K562 (cell line): ENCODE measurements around the gene PARD3. TPM values are rescaled to one million over a fixed set of nuclear protein-coding genes. Genes with fewer than 3 reads are reported as not detected.

Experiments used
- ATAC-seq: fragments of 200-7000 bp; cut with Tn5 transposase; 3 replicates; pipeline ENCODE4 v1.9.1; 2020; ENCODE audit warnings: moderate library complexity
- BruUV-seq: library from RNA; stranded (reverse); fragments of 400-500 nt; replicated peaks from 2 replicates; lab custom pipeline; 2021; lab: Mats Ljungman, UMichigan
- CTCF ChIA-PET: fragments of 300-600 bp; formaldehyde crosslinking; extraction: SDS; loops from one replicate; lab custom pipeline; 2021; ENCODE audit warnings: low intra/inter-chr PET ratio; lab: Yijun Ruan, JAX
- POLR2A ChIA-PET: fragments of 300-600, 350-650 bp; sonication (Branson Sonifier 250); formaldehyde crosslinking; extraction: SDS; loops from one replicate; lab custom pipeline; 2021; ENCODE audit warnings: antibody characterized with exemption, inconsistent platforms; lab: Yijun Ruan, JAX
- DNase-seq, 4 experiments: peaks; one replicate each; pipeline versions ENCODE4 v3.0.0 to v3.0.0-alpha.2; 2011 to 2018; ENCODE audit warnings: low spot score in 3 of 4, mixed read lengths in 3 of 4; ENCODE audit errors: extremely low read depth in 1 of 4
- FAIRE-seq: peaks from 2 replicates; lab custom pipeline; 2011; peaks lifted over from hg19 to GRCh38; lab: Jason Lieb, UNC
- H2AFZ ChIP-seq: 2 replicates; pipeline ENCODE4 v1.6.0; 2011; ENCODE audit warnings: low read depth, low read length, control low read depth, inconsistent platforms
- H3K27ac ChIP-seq: fragments of 200-600 bp; 3 replicates; pipeline ENCODE4 v1.8.0; 2011; ENCODE audit warnings: low read depth, mild to moderate bottlenecking, control low read depth, inconsistent platforms, low read length, moderate library complexity, mixed read lengths; ENCODE audit errors: extremely low read depth
- H3K27me3 ChIP-seq, 2 experiments: fragments of 300-600 bp in 1 of 2; 2 replicates in 1 of 2; 3 replicates in 1 of 2; pipeline versions ENCODE4 v1.6.0 to v1.8.0; 2011; ENCODE audit warnings: inconsistent platforms in 2 of 2, low read length in 2 of 2, mild to moderate bottlenecking in 1 of 2, mixed read lengths in 1 of 2, moderate library complexity in 1 of 2; ENCODE audit not compliant: control insufficient read depth in 2 of 2, insufficient read depth in 2 of 2
- H3K36me3 ChIP-seq: fragments of 300-600 bp; 3 replicates; pipeline ENCODE4 v1.8.0; 2011; ENCODE audit warnings: mild to moderate bottlenecking, low read length, inconsistent platforms; ENCODE audit not compliant: control insufficient read depth, insufficient read depth
- H3K4me1 ChIP-seq, 2 experiments: fragments of 200-600 bp in 1 of 2; replicated peaks in 1 of 2; 2 replicates in 1 of 2; 3 replicates in 1 of 2; pipeline versions ENCODE4 v1.5.1 to v1.8.0; 2011; ENCODE audit warnings: inconsistent platforms in 2 of 2, low read length in 2 of 2, mild to moderate bottlenecking in 1 of 2, mixed read lengths in 1 of 2, moderate library complexity in 1 of 2; ENCODE audit not compliant: control insufficient read depth in 2 of 2, insufficient read depth in 2 of 2
- H3K4me2 ChIP-seq: 2 replicates; pipeline ENCODE4 v1.6.1; 2011; ENCODE audit warnings: low read length, control low read depth, inconsistent platforms, mixed read lengths; ENCODE audit not compliant: insufficient read depth
- H3K4me3 ChIP-seq: fragments of 200-600 bp; sonication (generic), shearing (Covaris generic); 2 replicates; pipeline ENCODE4 v1.5.1; 2016; ENCODE audit warnings: control low read depth, inconsistent platforms
- H3K79me2 ChIP-seq: fragments of 200-600 bp; 3 replicates; pipeline ENCODE4 v1.8.0; 2011; ENCODE audit warnings: low read length, inconsistent platforms; ENCODE audit not compliant: control insufficient read depth, insufficient read depth
- H3K9ac ChIP-seq, 2 experiments: 2 replicates each; pipeline versions ENCODE4 v1.6.0 to v1.6.1; 2011; ENCODE audit warnings: low read depth in 2 of 2, low read length in 2 of 2, control low read depth in 1 of 2, inconsistent platforms in 1 of 2, mild to moderate bottlenecking in 1 of 2, mixed read lengths in 1 of 2; ENCODE audit not compliant: insufficient read depth in 1 of 2
- H3K9me1 ChIP-seq: one replicate; pipeline ENCODE4 v1.6.0; 2011; ENCODE audit warnings: inconsistent platforms, mild to moderate bottlenecking, low read length, moderate library complexity; ENCODE audit not compliant: control insufficient read depth, insufficient read depth
- H3K9me3 ChIP-seq: replicated peaks from 2 replicates; pipeline ENCODE4 v1.5.1; 2011; ENCODE audit warnings: low read depth, low read length, inconsistent platforms; ENCODE audit not compliant: control insufficient read depth, insufficient read depth
- H4K20me1 ChIP-seq: replicated peaks from 2 replicates; pipeline ENCODE4 v1.6.1; 2011; ENCODE audit warnings: low read length, inconsistent platforms, mixed read lengths; ENCODE audit not compliant: control insufficient read depth, insufficient read depth
- ATF7 ChIP-seq: fragments of 450-650 bp; IDR thresholded peaks from 2 replicates; pipeline ENCODE4 v1.7.1; 2014; ENCODE audit warnings: mild to moderate bottlenecking, moderate library complexity
- CBX5 ChIP-seq: IDR thresholded peaks from 2 replicates; pipeline ENCODE4 v1.6.1; 2014; ENCODE audit warnings: low read depth, borderline replicate concordance
- ESRRA ChIP-seq: fragments of 450-650 bp; IDR thresholded peaks from 2 replicates; pipeline ENCODE4 v1.6.1; 2014; ENCODE audit warnings: low read depth, mild to moderate bottlenecking, moderate library complexity, borderline replicate concordance
- HOXB6 ChIP-seq: fragments of 250-450 bp; sonication (Bioruptor Pico); IDR thresholded peaks from 2 replicates; pipeline ENCODE4 v1.5.1; 2022; ENCODE audit warnings: mild to moderate bottlenecking, borderline replicate concordance
- RFX1 ChIP-seq: fragments of 450-650 bp; IDR thresholded peaks from 2 replicates; pipeline ENCODE4 v1.6.1; 2016; ENCODE audit warnings: mild to moderate bottlenecking, moderate library complexity
- SMAD1 ChIP-seq: fragments of 150-350 bp; IDR thresholded peaks from 2 replicates; pipeline ENCODE4 v1.6.1; 2014; ENCODE audit warnings: low read length, low read depth; ENCODE audit not compliant: partially characterized antibody
- ZNF239 ChIP-seq: fragments of 250-450 bp; sonication (Bioruptor Pico); IDR thresholded peaks from 2 replicates; pipeline ENCODE4 v1.4.0; 2020; ENCODE audit warnings: mild to moderate bottlenecking
- ZNF3 ChIP-seq: fragments of 250-450 bp; sonication (Bioruptor Pico); IDR thresholded peaks from 2 replicates; pipeline ENCODE4 v1.5.0; 2021; ENCODE audit warnings: mild to moderate bottlenecking, moderate library complexity
- ZNF436 ChIP-seq: fragments of 250-450, 450-650 bp; sonication (Bioruptor Pico); formaldehyde crosslinking; IDR thresholded peaks from 2 replicates; pipeline ENCODE4 v1.7.0; 2020; ENCODE audit warnings: mild to moderate bottlenecking
- ZNF583 ChIP-seq: fragments of 250-450 bp; sonication (Bioruptor Pico); IDR thresholded peaks from 2 replicates; pipeline ENCODE4 v1.4.0; 2020
- ZNF77 ChIP-seq: fragments of 250-450 bp; sonication (Bioruptor Pico); IDR thresholded peaks from 2 replicates; pipeline ENCODE4 v1.5.0; 2020
- WGBS: fragments of 100-300 bp; shearing (Covaris generic); methylation state at CpG from one replicate; pipeline ENCODE4 v1.1.6; 2016; ENCODE audit warnings: low coverage, mixed read lengths; ENCODE audit not compliant: insufficient coverage; ENCODE audit errors: missing lambda C conversion rate; 5-methylcytosine and 5-hydroxymethylcytosine counted together
- in situ Hi-C: fragments of 300-500 bp; cut with MboI; formaldehyde crosslinking; loops from 4 replicates; pipeline ENCODE4 v1.15.0; 2018; ENCODE audit warnings: inconsistent platforms, mixed read lengths
- intact Hi-C: fragments of 100-400 bp; cut with micrococcal nuclease; formaldehyde crosslinking; loops from 2 replicates; pipeline ENCODE4 v1.14.2; 2022
- polyA plus RNA-seq, 8 experiments: library from polyadenylated mRNA; depleted of rRNA in 4 of 8; stranded (reverse) in 5 of 8; unstranded in 3 of 8; fragments of >200 nt; fragmentation: Nextera tagmentation in 2 of 8; fragmentation: Illumina TruSeq in 1 of 8; extraction: Ambion mirVana in 2 of 8; extraction: Trizol in 1 of 8; gene quantifications; 2 replicates each; pipeline versions ENCODE4 v1.2.1 to v1.2.3, GENCODE V29; 2011 to 2014; ENCODE audit warnings: inconsistent platforms in 1 of 8, missing spikeins in 1 of 8
- total RNA-seq, 7 experiments: library from RNA; depleted of rRNA in 6 of 7; stranded (reverse); fragments of >200 nt in 6 of 7; fragmentation: Illumina TruSeq in 2 of 7; extraction: Trizol in 2 of 7; gene quantifications; 2 replicates each; pipeline versions ENCODE4 v1.2.1 to v1.2.3, GENCODE V29; 2011 to 2021; ENCODE audit warnings: low replicate concordance in 1 of 7
- TF ChIP-seq, protein P1 (sequence below): sonication (generic); formaldehyde crosslinking; IDR thresholded peaks from 2 replicates; pipeline ENCODE4 v1.4.0; 2020; ENCODE audit warnings: mild to moderate bottlenecking, missing genetic modification reagents
- TF ChIP-seq, protein P2 (sequence below): IDR thresholded peaks from 2 replicates; pipeline ENCODE4 v1.6.1; 2016; ENCODE audit warnings: missing genetic modification characterization, missing compliant biosample characterization

Gene PARD3
- total and polyA plus RNA-seq, 9 of the 15 experiments (the other 6 are each of a cell fraction or from before 2014, with no cell fraction given), result 2.7 to 11.7 (median 7.7) TPM

DNA sequence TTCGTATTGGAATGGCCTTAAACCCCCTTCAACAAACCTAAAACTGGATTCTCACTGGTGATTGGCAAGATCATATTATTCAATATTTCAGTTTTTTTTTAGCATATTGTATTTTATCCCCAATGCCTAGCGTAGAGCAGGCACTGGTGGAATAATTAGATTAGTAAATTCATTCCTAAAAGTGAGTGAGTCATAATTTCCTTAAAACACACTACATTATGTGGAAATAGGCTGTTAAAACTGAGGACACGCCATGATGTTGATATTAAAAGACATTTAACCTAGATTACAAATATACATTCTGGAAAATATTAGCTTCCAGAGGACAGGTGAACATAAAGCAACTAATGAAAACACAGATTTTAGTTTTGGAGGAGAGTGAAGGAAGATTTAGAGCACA lies 463.9 kb downstream of the PARD3 start:
- Histone ChIP-seq H3K9me3 (no peaks in the 10 kb centered on the region), H4K20me1 (no peaks in the 10 kb centered on the region), H3K27me3 (no peaks in the 10 kb centered on the region), H3K4me1 (no peaks in the 10 kb centered on the region), H3K9me1 (no peaks in the 10 kb centered on the region), H3K36me3 (no peaks in the 10 kb centered on the region), H3K9ac (no peak overlapping the region), H3K4me2 (no peak overlapping the region), H2AFZ (no peak overlapping the region), H3K79me2 (no peaks in the 10 kb centered on the region), H3K27ac (no peak overlapping the region), H3K4me3 (no peak overlapping the region)
- 20% methylated on average over 3 of the region's 3 CpGs for WGBS
- CTCF ChIA-PET, result no interaction called here
- no peak for FAIRE-seq
- in situ Hi-C loops (no loop called here), intact Hi-C loops (no loop called here)
- DNase-seq, result no peak
- BruUV-seq, result no TSS peak
- POLR2A ChIA-PET, result no interaction called here
- TF ChIP-seq RFX1 (no peak), HOXB6 (no peak), ESRRA (no peak), ATF7 (no peak), ZNF239 (no peak), CBX5 (no peak), ZNF436 (CRISPR knock-in tag) (no peak), ZNF77 (CRISPR knock-in tag) (no peak), SMAD1 (no peak), ZNF3 (no peak), ZNF583 (no peak)
- TF ChIP-seq, protein P1, sequence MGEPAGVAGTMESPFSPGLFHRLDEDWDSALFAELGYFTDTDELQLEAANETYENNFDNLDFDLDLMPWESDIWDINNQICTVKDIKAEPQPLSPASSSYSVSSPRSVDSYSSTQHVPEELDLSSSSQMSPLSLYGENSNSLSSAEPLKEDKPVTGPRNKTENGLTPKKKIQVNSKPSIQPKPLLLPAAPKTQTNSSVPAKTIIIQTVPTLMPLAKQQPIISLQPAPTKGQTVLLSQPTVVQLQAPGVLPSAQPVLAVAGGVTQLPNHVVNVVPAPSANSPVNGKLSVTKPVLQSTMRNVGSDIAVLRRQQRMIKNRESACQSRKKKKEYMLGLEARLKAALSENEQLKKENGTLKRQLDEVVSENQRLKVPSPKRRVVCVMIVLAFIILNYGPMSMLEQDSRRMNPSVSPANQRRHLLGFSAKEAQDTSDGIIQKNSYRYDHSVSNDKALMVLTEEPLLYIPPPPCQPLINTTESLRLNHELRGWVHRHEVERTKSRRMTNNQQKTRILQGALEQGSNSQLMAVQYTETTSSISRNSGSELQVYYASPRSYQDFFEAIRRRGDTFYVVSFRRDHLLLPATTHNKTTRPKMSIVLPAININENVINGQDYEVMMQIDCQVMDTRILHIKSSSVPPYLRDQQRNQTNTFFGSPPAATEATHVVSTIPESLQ, result no peak
- TF ChIP-seq, protein P2, sequence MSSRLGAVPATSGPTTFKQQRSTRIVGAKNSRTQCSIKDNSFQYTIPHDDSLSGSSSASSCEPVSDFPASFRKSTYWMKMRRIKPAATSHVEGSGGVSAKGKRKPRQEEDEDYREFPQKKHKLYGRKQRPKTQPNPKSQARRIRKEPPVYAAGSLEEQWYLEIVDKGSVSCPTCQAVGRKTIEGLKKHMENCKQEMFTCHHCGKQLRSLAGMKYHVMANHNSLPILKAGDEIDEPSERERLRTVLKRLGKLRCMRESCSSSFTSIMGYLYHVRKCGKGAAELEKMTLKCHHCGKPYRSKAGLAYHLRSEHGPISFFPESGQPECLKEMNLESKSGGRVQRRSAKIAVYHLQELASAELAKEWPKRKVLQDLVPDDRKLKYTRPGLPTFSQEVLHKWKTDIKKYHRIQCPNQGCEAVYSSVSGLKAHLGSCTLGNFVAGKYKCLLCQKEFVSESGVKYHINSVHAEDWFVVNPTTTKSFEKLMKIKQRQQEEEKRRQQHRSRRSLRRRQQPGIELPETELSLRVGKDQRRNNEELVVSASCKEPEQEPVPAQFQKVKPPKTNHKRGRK (tag), result no peak
- ATAC-seq, result no peak
